ENCODE results near the gene MXRA8.

Gene MXRA8

DNA sequence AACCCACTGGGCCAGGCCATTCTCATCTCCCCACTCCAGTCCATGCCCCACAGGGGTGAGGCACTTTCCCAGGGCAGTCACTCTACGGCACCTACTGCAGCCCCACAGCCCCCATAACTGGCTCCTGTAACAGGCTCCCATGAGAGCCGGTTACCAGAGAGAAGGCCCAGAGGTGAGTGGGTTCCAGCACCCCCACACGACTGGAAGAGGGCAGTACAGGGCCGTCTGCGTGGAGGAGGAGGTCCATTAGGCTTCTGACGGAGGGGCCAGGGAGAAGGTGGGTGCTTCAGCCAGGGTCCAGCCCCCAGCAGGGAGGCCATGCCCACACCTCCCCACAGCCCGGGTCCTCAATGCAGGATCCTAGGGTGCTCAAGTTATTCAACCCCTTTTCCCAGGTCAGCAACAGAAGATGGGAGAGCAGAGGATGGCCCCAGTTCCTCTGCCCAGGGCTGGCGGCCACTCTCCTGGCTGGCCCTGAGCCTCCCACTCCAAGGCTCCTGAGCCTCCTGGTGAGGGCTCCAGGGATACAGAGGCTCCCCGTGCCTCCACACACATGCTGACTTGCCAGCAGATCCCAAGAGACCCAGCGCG lies 52.2 kb downstream of the MXRA8 start:
- DNase-seq, result no peak

DNA sequence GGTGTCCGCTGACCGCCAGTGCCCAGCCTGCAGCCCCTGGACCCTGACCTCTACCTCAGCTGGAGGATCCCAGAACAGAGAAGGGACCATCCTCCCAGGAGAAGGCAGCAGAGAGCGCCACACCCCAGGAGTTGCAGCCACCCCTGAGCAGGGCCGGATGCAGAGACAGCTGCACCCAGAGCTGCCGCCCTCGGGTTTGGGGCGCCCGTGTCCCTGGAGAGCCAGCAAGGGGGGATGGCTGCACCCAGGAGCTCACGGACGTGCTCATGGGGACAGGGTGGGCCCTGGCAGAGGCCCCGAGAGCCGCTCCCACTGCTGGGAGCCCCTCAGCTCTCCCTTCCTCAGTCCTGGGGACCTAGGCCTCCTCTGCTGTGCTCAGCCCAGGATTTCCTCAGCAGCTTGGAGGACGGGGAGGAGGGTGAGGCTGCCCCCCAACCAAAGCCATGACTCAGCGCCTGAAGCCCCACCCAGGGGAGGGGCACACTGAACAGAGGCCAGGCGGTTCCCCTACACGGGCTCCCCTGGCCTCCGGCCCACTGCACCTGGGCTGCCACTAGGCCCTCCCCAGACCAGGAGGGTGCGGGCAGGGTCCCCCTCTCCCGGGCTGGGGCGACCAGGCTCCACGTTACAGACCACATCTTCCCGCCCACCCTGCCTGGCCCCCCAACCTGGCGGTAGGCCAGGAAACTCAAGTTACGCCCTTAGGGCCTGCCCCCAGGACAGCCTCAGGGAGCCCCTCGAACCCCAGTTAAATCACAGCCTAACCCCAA lies 52.9 kb downstream of the MXRA8 start:
- DNase-seq, result no peak

DNA sequence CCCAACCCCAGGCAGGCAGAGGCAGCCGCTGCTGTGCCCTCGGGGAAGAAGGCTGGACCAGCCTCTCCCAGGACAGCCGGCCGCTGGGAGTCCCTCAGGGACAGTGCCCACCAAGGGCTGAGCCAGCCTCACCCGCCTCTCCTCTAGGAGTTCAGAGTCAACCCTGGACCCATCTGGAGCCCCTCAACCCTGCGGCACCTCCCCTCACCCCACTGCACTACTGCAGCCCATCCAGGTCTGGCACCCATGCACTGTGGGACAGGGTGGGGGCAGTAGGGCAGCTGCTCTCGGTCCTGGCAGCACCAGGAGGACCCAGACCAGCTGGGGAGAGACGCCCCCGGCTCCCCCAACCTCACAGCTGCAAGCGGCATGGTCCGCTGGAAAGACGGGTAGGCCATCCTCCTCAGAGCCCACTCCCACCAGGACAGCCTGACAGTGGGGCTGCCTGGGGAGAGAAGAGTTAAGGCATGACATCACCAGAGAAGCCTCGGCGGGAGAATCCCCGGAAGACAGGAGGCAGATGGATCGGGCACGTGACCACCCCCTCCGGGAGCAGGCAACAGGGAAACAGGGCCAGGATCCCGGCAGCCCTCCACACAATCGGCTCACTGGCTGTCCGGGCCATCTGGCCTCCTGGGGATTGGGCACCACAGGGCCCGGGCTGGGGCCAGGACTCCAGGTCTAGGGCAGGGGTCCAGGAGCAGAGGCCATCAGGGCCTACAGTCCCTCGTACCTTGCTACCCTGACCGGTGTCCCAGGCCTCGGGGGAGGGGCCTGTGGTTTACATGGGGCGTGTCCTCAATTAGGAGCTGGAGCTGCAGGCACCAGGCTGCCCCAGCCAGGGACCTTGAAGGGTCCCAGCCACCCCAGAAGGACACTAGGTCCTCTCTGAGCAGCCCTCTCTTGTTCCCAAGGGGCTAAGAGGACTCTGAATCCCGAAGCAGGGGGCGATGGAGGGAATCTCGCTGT lies 53.7 kb downstream of the MXRA8 start:
- DNase-seq, result no peak

GRCh38 chr1:1303736-1304135 lies 54.6 kb downstream of the MXRA8 start:
- no peak for DNase-seq

- no peak for DNase-seq
Observed at GRCh38 chr1:1302951-1303509, 55.3 kb downstream of the MXRA8 start.
